Measurements from ENCODE around the gene BTBD1. TPM values are rescaled to one million over a fixed set of nuclear protein-coding genes. Genes with fewer than 3 reads are reported as not detected.
A peak's percentile ranks its signal among the peaks of the same experiment; 100 is the strongest.

Gene BTBD1
- total and polyA plus RNA-seq, 7 donors = 32.1 to 82.4 (median 64.2) TPM

- intact Hi-C loops (cut with DNase I) = no loop called here
- 84 to 85% methylated on average over 12 of the region's 12 CpGs for WGBS, 2 donors
- H3K27me3 ChIP-seq = peaks cover 11 to 41% (median 27%) of the 10 kb centered on the region in 3 donors
- H3K4me1 ChIP-seq = peaks cover 0 to 19% (median 14%) of the 10 kb centered on the region in 4 donors
- H3K9me3 ChIP-seq = no peaks in the 10 kb centered on the region
- no peak for DNase-seq
- TF ChIP-seq CTCF (IDR thresholded peaks at IDR 0.05) = no peak
- no peak for TF ChIP-seq EP300 (IDR thresholded peaks at IDR 0.05)
- no peak for TF ChIP-seq POLR2AphosphoS5 (IDR thresholded peaks at IDR 0.05)
- no peak for TF ChIP-seq POLR2A (IDR thresholded peaks at IDR 0.05)
- H3K27ac ChIP-seq = no peak overlapping the region
- no peak overlapping the region for H3K4me3 ChIP-seq
- H3K36me3 ChIP-seq = no peaks in the 10 kb centered on the region
These were observed 42.5 kb upstream of the BTBD1 start for GRCh38 chr15:83109532-83109931.

GRCh38 chr15:83108266-83109219, 41.5 kb upstream of the BTBD1 start:
- 34 to 44% methylated on average over 21 of the region's 21 CpGs for WGBS, 2 donors
- DNase-seq = peak; percentile 82
- H3K4me3 ChIP-seq = peak overlapping the region in 2 of 4 donors; percentile 50 to 59

GRCh38 chr15:83107841-83108181, 40.8 kb upstream of the BTBD1 start:
- intact Hi-C loops (cut with DNase I) = no loop called here

More at GRCh38 chr15:83108266-83109219, 41.5 kb upstream of the BTBD1 start:
- peak overlapping the region in 3 of 4 donors; percentile 52 to 74 (median 58) for H3K27ac ChIP-seq
- no peaks in the 10 kb centered on the region for H3K9me3 ChIP-seq
- peaks cover 0 to 19% (median 14%) of the 10 kb centered on the region in 4 donors for H3K4me1 ChIP-seq
- intact Hi-C loops (cut with DNase I) = no loop called here
- no peaks in the 10 kb centered on the region for H3K36me3 ChIP-seq
- TF ChIP-seq CTCF (IDR thresholded peaks at IDR 0.05) = no peak
- TF ChIP-seq POLR2AphosphoS5 (IDR thresholded peaks at IDR 0.05) = peak in 3 of 4 donors; percentile 38 to 54 (median 40)
- H3K27me3 ChIP-seq = peaks cover 11 to 47% (median 32%) of the 10 kb centered on the region in 3 donors

More at GRCh38 chr15:83107841-83108181, 40.8 kb upstream of the BTBD1 start:
- 8 to 9% methylated on average over 30 of the region's 30 CpGs for WGBS, 2 donors
- peak overlapping the region in 3 of 4 donors; percentile 37 to 59 (median 50) for H3K4me3 ChIP-seq
- peaks cover 11 to 47% (median 32%) of the 10 kb centered on the region in 3 donors for H3K27me3 ChIP-seq
- H3K4me1 ChIP-seq = peaks cover 0 to 19% (median 14%) of the 10 kb centered on the region in 4 donors
- H3K9me3 ChIP-seq = no peaks in the 10 kb centered on the region
- no peak for DNase-seq
- H3K36me3 ChIP-seq = no peaks in the 10 kb centered on the region
- H3K27ac ChIP-seq = peak overlapping the region; percentile 36 to 74 (median 55)
- TF ChIP-seq CTCF (IDR thresholded peaks at IDR 0.05) = no peak
- no peak for TF ChIP-seq POLR2AphosphoS5 (IDR thresholded peaks at IDR 0.05)
- no peak for TF ChIP-seq EP300 (IDR thresholded peaks at IDR 0.05)
- TF ChIP-seq POLR2A (IDR thresholded peaks at IDR 0.05) = no peak
